Dermis blood vessel endothelial cell (primary cell): ENCODE results near the gene LCK. TPM values are rescaled to one million over a fixed set of nuclear protein-coding genes. Genes with fewer than 3 reads are reported as not detected.
"Not testable (repeated sequence)": the region's sequence is repeated elsewhere in the genome, so short reads cannot be mapped to it uniquely, and the experiment has no call there.

Experiments used
- DNase-seq: peaks from one replicate; pipeline ENCODE4 v3.0.0; 2010
- total RNA-seq: library from RNA; depleted of rRNA; stranded (reverse); fragments of >200 nt; gene quantifications from 2 replicates; pipeline ENCODE4 v1.2.3, GENCODE V29; 2014

Gene LCK
- total RNA-seq, 1 donor from 2014 or later: 0.17 TPM

GRCh38 chr1:32240140-32240951 lies 10.7 kb upstream of the LCK start:
- peak; percentile 68 for DNase-seq

GRCh38 chr1:32241001-32241763 lies 9.9 kb upstream of the LCK start:
- peak; percentile 81 for DNase-seq

- DNase-seq: peak; percentile 67
Observed at GRCh38 chr1:32242341-32242851, 8.7 kb upstream of the LCK start.

DNA sequence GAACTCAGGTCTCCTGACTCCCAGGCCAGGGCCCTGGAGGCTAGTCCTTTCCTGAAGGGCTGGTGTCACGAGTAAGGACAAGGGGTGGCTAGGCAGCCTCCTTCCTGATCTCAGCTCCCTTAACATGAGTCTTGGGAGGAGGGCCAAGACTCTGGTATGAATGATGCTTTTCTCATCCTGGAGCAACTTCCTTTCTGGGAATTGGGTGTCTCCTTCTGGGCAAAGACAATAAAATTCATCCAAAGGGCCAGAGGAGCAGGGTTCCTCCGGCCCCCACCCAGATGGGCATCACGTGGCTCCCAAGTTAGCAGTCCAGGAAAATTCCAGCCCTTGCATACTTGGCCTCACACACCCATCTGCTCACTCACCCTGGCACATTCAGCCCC lies 4.2 kb upstream of the LCK start, which contains the start of gene FAM167B:
FAM167B (plus strand) TSS at position 335 of the 386 bp plus-strand sequence. CDS start 200 bp downstream, outside the sequence.
- DNase-seq: peak; percentile 88

GRCh38 chr1:32247452-32247851 lies 3.6 kb upstream of the LCK start:
- no peak for DNase-seq

DNA sequence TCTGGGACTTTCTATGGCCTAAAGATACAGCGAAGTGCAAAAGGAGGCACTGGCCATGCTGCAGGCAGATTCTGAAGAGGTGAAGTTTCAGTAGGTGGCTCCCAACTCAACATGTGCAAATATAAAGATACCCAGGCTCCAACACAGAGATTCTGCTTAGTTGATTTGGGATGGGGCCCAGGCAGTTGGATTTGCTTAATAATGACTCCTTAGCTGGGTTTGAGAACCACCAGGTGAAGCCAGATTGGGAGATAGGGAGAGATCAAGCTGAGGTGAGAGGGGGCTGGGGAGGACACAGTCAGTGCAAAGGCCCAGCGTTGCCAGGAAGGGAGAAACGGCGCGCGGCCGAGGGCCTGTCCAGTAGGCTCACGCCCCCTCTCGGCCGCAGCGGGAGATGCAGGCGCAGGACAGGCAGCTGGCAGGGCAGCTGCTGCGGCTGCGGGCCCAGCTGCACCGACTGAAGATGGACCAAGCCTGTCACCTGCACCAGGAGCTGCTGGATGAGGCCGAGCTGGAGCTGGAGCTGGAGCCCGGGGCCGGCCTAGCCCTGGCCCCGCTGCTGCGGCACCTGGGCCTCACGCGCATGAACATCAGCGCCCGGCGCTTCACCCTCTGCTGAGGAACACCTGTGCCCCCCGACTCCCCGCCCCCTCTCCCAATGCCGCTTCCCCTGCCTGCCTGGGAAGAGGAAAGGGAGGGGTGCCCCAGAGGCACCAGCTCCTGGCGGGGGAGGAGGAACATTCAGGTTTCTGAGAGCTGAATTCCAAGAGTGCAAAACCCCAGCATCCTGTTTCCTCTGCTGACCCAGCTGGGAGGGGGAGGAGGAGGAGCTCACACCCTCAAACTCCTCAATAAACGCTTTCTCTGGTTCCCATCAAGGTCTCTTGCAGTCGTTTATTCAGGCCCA lies 2.8 kb upstream of the LCK start:
- peak; percentile 94 for DNase-seq

GRCh38 chr1:32249831-32250525 lies 1.1 kb upstream of the LCK start:
- DNase-seq: peak; percentile 98

DNA sequence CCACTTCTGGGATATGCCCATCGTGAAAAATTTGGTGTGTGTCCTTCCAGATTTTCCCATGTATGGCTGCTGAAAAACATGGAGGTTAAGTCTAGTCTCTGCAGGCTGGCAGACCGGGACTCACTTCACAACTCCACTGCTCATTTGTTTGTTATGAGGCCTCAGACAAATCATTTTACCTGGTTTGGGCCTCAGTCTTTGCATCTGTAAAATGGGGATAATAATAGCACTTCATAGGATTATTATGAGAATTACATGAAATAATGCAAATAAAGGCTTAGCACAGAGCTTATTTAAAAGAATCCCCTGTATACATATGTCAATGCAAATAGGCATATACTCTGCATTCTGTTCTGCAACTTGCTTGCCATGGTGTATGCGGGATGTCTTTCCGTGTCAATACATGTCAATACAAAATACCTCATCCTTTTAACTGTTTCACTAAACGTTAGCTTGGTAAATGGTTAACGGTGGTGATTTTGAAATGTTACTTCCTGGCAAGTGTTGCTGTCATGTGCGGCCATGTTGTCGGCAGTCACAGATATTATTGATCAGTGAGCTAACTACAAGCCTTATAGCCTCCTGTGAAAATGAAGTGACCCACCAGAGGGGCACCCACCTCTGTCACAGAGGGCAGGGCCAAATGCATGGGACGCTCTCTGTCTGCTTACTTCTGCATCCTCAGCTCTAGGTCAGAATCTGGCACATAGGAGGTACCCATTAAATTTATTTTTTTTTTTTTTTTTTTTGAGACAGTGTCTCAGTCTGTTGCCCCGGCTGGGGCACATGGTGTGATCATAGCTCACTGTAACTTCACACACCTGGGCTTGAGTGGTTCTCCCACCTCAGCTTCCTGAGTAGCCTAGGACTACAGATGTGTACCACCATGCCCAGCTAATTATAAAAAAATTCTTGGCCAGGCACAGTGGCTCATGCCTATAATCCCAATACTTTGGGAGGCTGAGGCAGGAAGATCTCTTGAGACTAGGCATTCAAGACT lies 4.3 kb downstream of the LCK start:
- no peak for DNase-seq

GRCh38 chr1:32256473-32257226 lies 5.6 kb downstream of the LCK start:
- no peak for DNase-seq

DNA sequence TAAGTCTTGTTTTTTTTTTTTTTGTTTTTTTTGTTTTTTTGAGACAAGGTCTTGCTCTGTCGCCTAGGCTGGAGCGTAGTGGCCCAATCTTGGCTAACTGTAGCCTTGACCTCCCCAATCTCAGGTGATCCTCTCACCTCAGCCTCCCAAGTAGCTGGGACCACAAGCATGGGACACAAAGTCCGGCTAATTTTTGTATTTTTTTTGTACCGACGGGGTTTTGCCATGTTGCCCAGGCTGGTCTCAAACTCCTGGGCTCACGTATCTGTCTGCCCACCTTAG lies 6.1 kb downstream of the LCK start:
- DNase-seq: no peak

- not testable (repeated sequence) for DNase-seq
Observed at GRCh38 chr1:32263236-32263593, 12.2 kb downstream of the LCK start.

- DNase-seq: no peak
Observed at GRCh38 chr1:32263744-32264143, 12.7 kb downstream of the LCK start.

DNA sequence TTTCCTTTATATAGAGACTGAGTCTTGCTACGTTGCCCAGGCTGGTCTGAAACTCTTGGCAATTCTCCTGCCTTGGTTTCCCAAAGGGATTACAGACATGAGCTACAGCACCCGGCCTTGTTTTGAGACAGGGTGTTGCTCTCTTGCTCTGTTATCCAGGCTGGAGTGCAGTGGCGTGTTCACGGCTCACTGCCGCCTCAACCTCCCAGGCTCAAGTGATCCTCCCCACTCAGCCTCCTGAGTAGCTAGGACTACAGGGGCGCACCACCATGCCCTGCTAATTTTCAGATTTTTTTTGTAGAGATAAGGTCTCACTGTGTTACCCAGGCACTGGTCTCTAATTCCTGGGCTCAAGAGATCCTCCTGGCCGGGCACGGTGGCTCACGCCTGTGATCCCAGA lies 14.8 kb downstream of the LCK start:
- DNase-seq: no peak

GRCh38 chr1:32266921-32267591 lies 16.0 kb downstream of the LCK start:
- peak; percentile 99 for DNase-seq

- no peak for DNase-seq
Observed at GRCh38 chr1:32269744-32270143, 18.7 kb downstream of the LCK start.

DNA sequence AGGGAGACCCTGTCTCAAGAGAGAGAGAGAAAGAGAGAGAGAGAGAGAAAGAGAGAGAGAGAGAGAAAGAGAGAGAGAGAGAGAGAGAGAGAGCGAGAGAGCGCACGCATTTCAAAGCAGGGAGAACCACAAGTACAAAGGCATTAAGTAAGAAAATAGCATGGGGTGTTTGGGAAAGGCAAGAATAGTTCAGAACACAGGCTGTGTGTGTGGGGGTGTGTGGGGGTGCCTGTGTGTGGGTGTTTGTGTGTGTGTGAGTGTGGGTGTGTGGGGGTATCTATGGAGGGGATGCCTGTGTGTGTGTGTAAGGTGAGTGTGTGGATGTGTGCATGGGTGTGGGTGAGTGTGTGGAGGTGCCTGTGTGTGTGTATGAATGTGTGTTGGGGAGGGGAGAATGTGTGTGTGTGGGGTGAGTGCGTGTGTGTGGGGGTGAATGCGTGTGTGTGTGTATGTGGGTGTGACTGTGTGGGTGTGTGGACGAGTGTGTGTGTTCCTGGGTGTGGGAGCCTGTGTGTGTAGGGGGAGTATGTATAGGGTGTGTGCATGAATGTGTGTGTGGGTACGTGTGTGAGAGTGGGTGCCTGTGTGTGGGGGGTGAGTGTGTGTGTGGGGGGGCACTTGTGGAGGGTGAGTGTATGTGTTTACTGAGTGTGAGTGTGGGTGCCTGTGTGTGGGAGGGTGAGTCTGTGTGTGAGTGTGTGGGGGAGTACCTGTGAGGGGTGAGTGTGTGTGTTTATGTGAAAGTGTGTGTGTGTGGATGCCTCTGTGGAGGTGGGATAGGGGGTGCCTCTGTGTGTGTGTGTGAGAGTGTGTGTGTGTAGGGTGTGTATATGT lies 21.7 kb downstream of the LCK start:
- no peak for DNase-seq

GRCh38 chr1:32273391-32274208 lies 22.5 kb downstream of the LCK start:
- peak; percentile 28 for DNase-seq
